IMR-90 (cell line): ENCODE measurements around the gene CXXC4. TPM values are rescaled to one million over a fixed set of nuclear protein-coding genes. Genes with fewer than 3 reads are reported as not detected.

Source experiments
- ATAC-seq: fragments of 200-7000 bp; cut with Tn5 transposase; 2 replicates; pipeline ENCODE4 v1.9.1; 2020; ENCODE audit warnings: low read depth, mild to moderate bottlenecking, moderate library complexity
- BruUV-seq: library from RNA; stranded (reverse); fragments of 400-500 nt; replicated peaks from 2 replicates; lab custom pipeline; 2021; lab: Mats Ljungman, UMichigan
- CTCF ChIA-PET: fragments of 300-600 bp; formaldehyde crosslinking; extraction: SDS; loops from one replicate; lab custom pipeline; 2021; ENCODE audit warnings: antibody characterized with exemption; lab: Yijun Ruan, JAX
- POLR2A ChIA-PET: fragments of 300-600 bp; sonication (Branson Sonifier 250); formaldehyde crosslinking; loops from one replicate; lab custom pipeline; 2022; ENCODE audit warnings: antibody characterized with exemption; ENCODE audit not compliant: unreplicated experiment; lab: Charles Lee
- DNase-seq: peaks from one replicate; pipeline ENCODE4 v3.0.0; 2013
- H2AFZ ChIP-seq: replicated peaks from 2 replicates; pipeline ENCODE3; 2013; ENCODE audit warnings: low read length, mild to moderate bottlenecking; ENCODE audit not compliant: poor library complexity
- H2AK5ac ChIP-seq: 2 replicates; pipeline ENCODE4 v1.6.1; 2013; ENCODE audit warnings: low read depth, low read length, inconsistent platforms
- H2AK9ac ChIP-seq: replicated peaks from 2 replicates; pipeline ENCODE3; 2013; ENCODE audit warnings: mild to moderate bottlenecking, low read depth, low read length, moderate library complexity; ENCODE audit not compliant: poor library complexity
- H2BK120ac ChIP-seq: 2 replicates; pipeline ENCODE4 v1.6.1; 2013; ENCODE audit warnings: low read depth, low read length, inconsistent platforms
- H2BK15ac ChIP-seq: 3 replicates; pipeline ENCODE4 v1.6.1; 2013; ENCODE audit warnings: low read depth, low read length, inconsistent platforms
- H2BK20ac ChIP-seq: 2 replicates; pipeline ENCODE4 v1.6.1; 2013; ENCODE audit warnings: low read depth, mild to moderate bottlenecking, inconsistent platforms, low read length, moderate library complexity
- H2BK5ac ChIP-seq: 2 replicates; pipeline ENCODE4 v1.6.1; 2013; ENCODE audit warnings: mild to moderate bottlenecking, low read depth, low read length, inconsistent platforms; ENCODE audit not compliant: poor library complexity, severe bottlenecking
- H3K14ac ChIP-seq: replicated peaks from 2 replicates; pipeline ENCODE4 v1.6.1; 2013; ENCODE audit warnings: low read depth, low read length, inconsistent platforms
- H3K18ac ChIP-seq: 2 replicates; pipeline ENCODE4 v1.6.1; 2013; ENCODE audit warnings: low read depth, low read length, control low read depth
- H3K23ac ChIP-seq: 2 replicates; pipeline ENCODE4 v1.6.1; 2013; ENCODE audit warnings: low read depth, low read length, inconsistent platforms
- H3K27ac ChIP-seq: 2 replicates; pipeline ENCODE4 v1.5.1; 2013; ENCODE audit warnings: mild to moderate bottlenecking, control low read depth, low read length; ENCODE audit not compliant: insufficient read depth
- H3K27me3 ChIP-seq: 2 replicates; pipeline ENCODE4 v1.6.1; 2013; ENCODE audit warnings: low read length; ENCODE audit not compliant: control insufficient read depth, insufficient read depth
- H3K36me3 ChIP-seq: 2 replicates; pipeline ENCODE4 v1.6.1; 2013; ENCODE audit warnings: low read length, mixed read lengths; ENCODE audit not compliant: control insufficient read depth, insufficient read depth
- H3K4ac ChIP-seq: 2 replicates; pipeline ENCODE4 v1.6.1; 2013; ENCODE audit warnings: low read depth, low read length, inconsistent platforms
- H3K4me1 ChIP-seq: 2 replicates; pipeline ENCODE4 v1.6.1; 2013; ENCODE audit warnings: low read length, mixed read lengths; ENCODE audit not compliant: control insufficient read depth, insufficient read depth
- H3K4me2 ChIP-seq: 2 replicates; pipeline ENCODE4 v1.6.1; 2013; ENCODE audit warnings: low read depth, mild to moderate bottlenecking, control low read depth, low read length, moderate library complexity
- H3K4me3 ChIP-seq: 2 replicates; pipeline ENCODE4 v1.5.1; 2013; ENCODE audit warnings: low read depth, mild to moderate bottlenecking, control low read depth, low read length, moderate library complexity; ENCODE audit not compliant: insufficient read depth
- H3K56ac ChIP-seq: 2 replicates; pipeline ENCODE4 v1.6.1; 2013; ENCODE audit warnings: low read length, inconsistent platforms; ENCODE audit not compliant: insufficient read depth; ENCODE audit errors: extremely low read depth
- H3K79me1 ChIP-seq, 2 experiments: 2 replicates each; pipeline ENCODE4 v1.6.1; 2013; ENCODE audit warnings: low read length in 2 of 2, inconsistent platforms in 1 of 2, low read depth in 1 of 2
- H3K9ac ChIP-seq: 2 replicates; pipeline ENCODE4 v1.6.1; 2013; ENCODE audit warnings: low read depth, low read length, control low read depth
- H3K9me1 ChIP-seq: 2 replicates; pipeline ENCODE4 v1.6.1; 2013; ENCODE audit warnings: low read length, inconsistent platforms; ENCODE audit not compliant: insufficient read depth
- H3K9me3 ChIP-seq: 2 replicates; pipeline ENCODE4 v1.6.1; 2013; ENCODE audit warnings: low read length; ENCODE audit not compliant: control insufficient read depth, insufficient read depth
- H4K20me1 ChIP-seq: 2 replicates; pipeline ENCODE4 v1.6.1; 2013; ENCODE audit warnings: low read length, inconsistent platforms; ENCODE audit not compliant: insufficient read depth
- H4K5ac ChIP-seq: 2 replicates; pipeline ENCODE4 v1.6.1; 2013; ENCODE audit warnings: mild to moderate bottlenecking, low read depth, low read length, control low read depth
- H4K8ac ChIP-seq, 2 experiments: 2 replicates each; pipeline ENCODE4 v1.6.1; 2013; ENCODE audit warnings: low read depth in 2 of 2, low read length in 2 of 2, control low read depth in 1 of 2, inconsistent platforms in 1 of 2
- H4K91ac ChIP-seq: 2 replicates; pipeline ENCODE4 v1.6.1; 2013; ENCODE audit warnings: low read depth, low read length, inconsistent platforms; ENCODE audit not compliant: insufficient read depth
- BHLHE40 ChIP-seq: fragments of 150-350 bp; IDR thresholded peaks from 2 replicates; pipeline ENCODE4 v1.6.1; 2016; ENCODE audit warnings: mild to moderate bottlenecking, low read depth, low read length
- CEBPB ChIP-seq: IDR thresholded peaks from 2 replicates; pipeline ENCODE4 v1.6.1; 2012; ENCODE audit warnings: low read depth, low read length, improper control_type of control experiment
- CHD1 ChIP-seq: IDR thresholded peaks from 2 replicates; pipeline ENCODE4 v1.6.1; 2012; ENCODE audit warnings: low read depth, low read length, improper control_type of control experiment
- CTCF ChIP-seq: conservative IDR thresholded peaks from 2 replicates; pipeline ENCODE4 v1.5.1; 2012; ENCODE audit warnings: mild to moderate bottlenecking, low read depth, low read length, improper control_type of control experiment
- ELK1 ChIP-seq: fragments of 150-350 bp; IDR thresholded peaks from 2 replicates; pipeline ENCODE4 v1.6.1; 2016; ENCODE audit warnings: low read depth, mild to moderate bottlenecking, low read length, moderate library complexity, borderline replicate concordance
- RAD21 ChIP-seq: IDR thresholded peaks from 2 replicates; pipeline ENCODE4 v1.6.1; 2012; ENCODE audit warnings: low read length, improper control_type of control experiment
- RCOR1 ChIP-seq: IDR thresholded peaks from 2 replicates; pipeline ENCODE4 v1.6.1; 2012; ENCODE audit warnings: mild to moderate bottlenecking, low read length, improper control_type of control experiment; ENCODE audit not compliant: insufficient replicate concordance
- SMC3 ChIP-seq: fragments of 150-350 bp; IDR thresholded peaks from 2 replicates; pipeline ENCODE4 v1.6.1; 2016; ENCODE audit warnings: low read depth, mild to moderate bottlenecking, antibody characterized with exemption, low read length, moderate library complexity
- USF2 ChIP-seq: fragments of 150-350 bp; IDR thresholded peaks from 2 replicates; pipeline ENCODE4 v1.6.1; 2017; ENCODE audit warnings: mild to moderate bottlenecking, antibody characterized with exemption, low read length, low read depth
- WGBS, 2 experiments: methylation state at CpG; one replicate each; pipeline versions ENCODE4 v1.1.5 to v1.1.7; 2013; ENCODE audit warnings: missing lambda C conversion rate in 2 of 2; ENCODE audit not compliant: insufficient read length in 1 of 2; ENCODE audit errors: extremely low coverage in 2 of 2; 5-methylcytosine and 5-hydroxymethylcytosine counted together
- dilution Hi-C: fragments of 300-500 bp; cut with HindIII; formaldehyde crosslinking; loops from one replicate; pipeline ENCODE4 v1.14.3; 2018; ENCODE audit warnings: low sequenced_read_pairs; ENCODE audit not compliant: unreplicated experiment
- in situ Hi-C: fragments of 300-500 bp; cut with MboI; formaldehyde crosslinking; loops from 3 replicates; pipeline ENCODE4 v1.14.3; 2019; ENCODE audit warnings: low sequenced_read_pairs, inconsistent platforms, mixed read lengths
- intact Hi-C: fragments of 100-400 bp; cut with micrococcal nuclease; formaldehyde crosslinking; loops from 2 replicates; pipeline ENCODE4 v1.10.0; 2022
- polyA plus RNA-seq, 3 experiments: library from polyadenylated mRNA; depleted of rRNA; stranded (reverse); fragments of >200 nt; gene quantifications; 2 replicates each; pipeline ENCODE4 v1.2.3, GENCODE V29; 2012; ENCODE audit warnings: low replicate concordance in 1 of 3
- total RNA-seq: library from RNA; depleted of rRNA; stranded (reverse); fragments of >200 nt; gene quantifications from 2 replicates; pipeline ENCODE4 v1.2.3, GENCODE V29; 2012

Gene CXXC4
- total and polyA plus RNA-seq, 2 of the 4 experiments (the other 2 are of a cell fraction) = not detected

GRCh38 chr4:104446431-104447278 is 48.0 kb downstream of the CXXC4 start:
- H2AFZ ChIP-seq = no peak overlapping the region
- no peak overlapping the region for H3K9ac ChIP-seq
- no peak overlapping the region for H3K56ac ChIP-seq
- no peak overlapping the region for H2AK5ac ChIP-seq
- H3K4me2 ChIP-seq = no peak overlapping the region
- no peaks in the 10 kb centered on the region for H3K36me3 ChIP-seq
- H2AK9ac ChIP-seq = no peak overlapping the region
- in situ Hi-C loops = no loop called here
- no peak overlapping the region for H2BK20ac ChIP-seq
- no peaks in the 10 kb centered on the region for H3K9me3 ChIP-seq
- DNase-seq = no peak
- TF ChIP-seq CTCF = no peak
- TF ChIP-seq BHLHE40 = no peak
- TF ChIP-seq ELK1 = no peak
- no peak for TF ChIP-seq CEBPB
- no peak for TF ChIP-seq CHD1
- TF ChIP-seq SMC3 = no peak
- TF ChIP-seq RAD21 = no peak
- TF ChIP-seq RCOR1 = no peak
- no peak for TF ChIP-seq USF2
- no peak overlapping the region for H3K27ac ChIP-seq
- H3K4me3 ChIP-seq = no peak overlapping the region
- no peak overlapping the region for H3K4ac ChIP-seq
- no peak for ATAC-seq
- dilution Hi-C loops = no loop called here
- H3K4me1 ChIP-seq = no peaks in the 10 kb centered on the region
- H4K91ac ChIP-seq = no peak overlapping the region
- H3K9me1 ChIP-seq = no peaks in the 10 kb centered on the region
- H3K23ac ChIP-seq = no peak overlapping the region
- BruUV-seq = no TSS peak
- WGBS, 2 experiments = no CpG with 5 or more reads among the region's 5 CpGs
- H2BK120ac ChIP-seq = no peak overlapping the region
- ChIA-PET POLR2A (no interaction called here), CTCF (no interaction called here)
- no peaks in the 10 kb centered on the region for H3K27me3 ChIP-seq
- no peak overlapping the region for H4K8ac ChIP-seq
- no peak overlapping the region for H2BK5ac ChIP-seq
- intact Hi-C loops = no loop called here
- H3K18ac ChIP-seq = no peak overlapping the region
- H4K20me1 ChIP-seq = no peaks in the 10 kb centered on the region
- H2BK15ac ChIP-seq = no peak overlapping the region
- no peak overlapping the region for H3K14ac ChIP-seq
- no peak overlapping the region for H4K5ac ChIP-seq
- H3K79me1 ChIP-seq = no peaks in the 10 kb centered on the region
